Chondrocyte (in vitro differentiated cells): ENCODE results near the gene TEDDM1. TPM values are rescaled to one million over a fixed set of nuclear protein-coding genes. Genes with fewer than 3 reads are reported as not detected.

ENCODE experiments used
- DNase-seq: peaks from one replicate; pipeline ENCODE4 v3.0.0; 2021; ENCODE audit warnings: mixed read lengths, low spot score
- H3K27ac Mint-ChIP-seq: one replicate; pipeline ENCODE4 v1.8.0; 2021; ENCODE audit warnings: mild to moderate bottlenecking, moderate library complexity, mixed read lengths; ENCODE audit not compliant: unreplicated experiment
- H3K27me3 Mint-ChIP-seq: 2 replicates; pipeline ENCODE4 v1.8.0; 2021; ENCODE audit warnings: low read depth, mixed read lengths
- H3K36me3 Mint-ChIP-seq: 2 replicates; pipeline ENCODE4 v1.8.0; 2021; ENCODE audit warnings: low read depth, mixed read lengths
- H3K4me1 Mint-ChIP-seq: 2 replicates; pipeline ENCODE4 v1.8.0; 2021; ENCODE audit warnings: low read depth, mild to moderate bottlenecking, mixed read lengths
- H3K4me3 Mint-ChIP-seq: one replicate; pipeline ENCODE4 v1.8.0; 2021; ENCODE audit warnings: mild to moderate bottlenecking, moderate library complexity, mixed read lengths; ENCODE audit not compliant: unreplicated experiment
- H3K9me3 Mint-ChIP-seq: 2 replicates; pipeline ENCODE4 v1.8.0; 2021; ENCODE audit warnings: low read depth, mixed read lengths
- total RNA-seq: library from RNA; stranded (reverse); gene quantifications from 3 replicates; pipeline ENCODE4 v1.2.1, GENCODE V29; 2021
- TF ChIP-seq, protein P1 (sequence below): fragments of 200-600 bp; sonication (generic); IDR thresholded peaks from 2 replicates; pipeline ENCODE4 v1.5.0; 2021; ENCODE audit warnings: antibody characterized with exemption, mild to moderate bottlenecking, moderate library complexity

Gene TEDDM1
- total RNA-seq, 1 donor from 2014 or later, result not detected

- Mint-ChIP-seq H3K9me3 (no peaks in the 10 kb centered on the region), H3K27me3 (no peaks in the 10 kb centered on the region)
These were observed 11.9 kb downstream of the TEDDM1 start for GRCh38 chr1:182388392-182389134.

DNA sequence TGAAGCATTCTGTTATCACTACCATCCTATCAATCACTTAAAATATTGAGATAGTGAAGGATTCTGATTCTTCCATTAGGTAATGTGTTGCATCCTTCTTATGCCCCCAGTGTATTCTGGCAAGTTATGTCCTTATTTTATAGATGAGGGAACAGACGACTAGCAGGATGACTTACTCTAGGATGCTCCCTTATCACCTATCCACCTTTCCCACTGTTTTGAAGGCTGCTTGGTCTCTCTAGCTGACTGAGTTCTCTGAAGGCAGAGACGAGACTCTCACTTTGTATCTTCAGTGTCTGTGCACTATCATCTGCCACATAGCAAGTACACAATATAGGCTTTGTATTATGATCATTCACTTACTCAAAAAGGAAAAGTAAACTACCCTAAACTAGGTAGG lies 12.9 kb downstream of the TEDDM1 start:
- TF ChIP-seq, protein P1, sequence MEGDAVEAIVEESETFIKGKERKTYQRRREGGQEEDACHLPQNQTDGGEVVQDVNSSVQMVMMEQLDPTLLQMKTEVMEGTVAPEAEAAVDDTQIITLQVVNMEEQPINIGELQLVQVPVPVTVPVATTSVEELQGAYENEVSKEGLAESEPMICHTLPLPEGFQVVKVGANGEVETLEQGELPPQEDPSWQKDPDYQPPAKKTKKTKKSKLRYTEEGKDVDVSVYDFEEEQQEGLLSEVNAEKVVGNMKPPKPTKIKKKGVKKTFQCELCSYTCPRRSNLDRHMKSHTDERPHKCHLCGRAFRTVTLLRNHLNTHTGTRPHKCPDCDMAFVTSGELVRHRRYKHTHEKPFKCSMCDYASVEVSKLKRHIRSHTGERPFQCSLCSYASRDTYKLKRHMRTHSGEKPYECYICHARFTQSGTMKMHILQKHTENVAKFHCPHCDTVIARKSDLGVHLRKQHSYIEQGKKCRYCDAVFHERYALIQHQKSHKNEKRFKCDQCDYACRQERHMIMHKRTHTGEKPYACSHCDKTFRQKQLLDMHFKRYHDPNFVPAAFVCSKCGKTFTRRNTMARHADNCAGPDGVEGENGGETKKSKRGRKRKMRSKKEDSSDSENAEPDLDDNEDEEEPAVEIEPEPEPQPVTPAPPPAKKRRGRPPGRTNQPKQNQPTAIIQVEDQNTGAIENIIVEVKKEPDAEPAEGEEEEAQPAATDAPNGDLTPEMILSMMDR, result no peak
- H3K9me3 Mint-ChIP-seq, result no peaks in the 10 kb centered on the region
- no peaks in the 10 kb centered on the region for H3K27me3 Mint-ChIP-seq
- no peak overlapping the region for H3K4me3 Mint-ChIP-seq
- peaks cover 48% of the 10 kb centered on the region for H3K36me3 Mint-ChIP-seq
- no peak for DNase-seq
- no peak overlapping the region for H3K27ac Mint-ChIP-seq
- H3K4me1 Mint-ChIP-seq, result peaks cover 21% of the 10 kb centered on the region

More at GRCh38 chr1:182388392-182389134, 11.9 kb downstream of the TEDDM1 start:
- no peak for DNase-seq
- TF ChIP-seq, protein P1, result no peak
- Mint-ChIP-seq H3K4me1 (peaks cover 21% of the 10 kb centered on the region), H3K27ac (no peak overlapping the region), H3K4me3 (peak overlapping the region; percentile 99), H3K36me3 (peaks cover 42% of the 10 kb centered on the region)

GRCh38 chr1:182386980-182387379 lies 13.5 kb downstream of the TEDDM1 start:
- no peak overlapping the region for H3K27ac Mint-ChIP-seq
- peaks cover 21% of the 10 kb centered on the region for H3K4me1 Mint-ChIP-seq
- TF ChIP-seq, protein P1, result no peak
- no peak overlapping the region for H3K4me3 Mint-ChIP-seq
- no peak for DNase-seq
- no peaks in the 10 kb centered on the region for H3K9me3 Mint-ChIP-seq
- H3K27me3 Mint-ChIP-seq, result no peaks in the 10 kb centered on the region
- H3K36me3 Mint-ChIP-seq, result peaks cover 53% of the 10 kb centered on the region

- Mint-ChIP-seq H3K4me3 (no peak overlapping the region), H3K27me3 (no peaks in the 10 kb centered on the region), H3K27ac (no peak overlapping the region), H3K4me1 (peaks cover 21% of the 10 kb centered on the region), H3K9me3 (no peaks in the 10 kb centered on the region), H3K36me3 (peaks cover 52% of the 10 kb centered on the region)
- no peak for DNase-seq
- TF ChIP-seq, protein P1, result no peak
These were observed 14.3 kb downstream of the TEDDM1 start for GRCh38 chr1:182385885-182386853.

GRCh38 chr1:182384387-182384960 lies 16.0 kb downstream of the TEDDM1 start:
- H3K36me3 Mint-ChIP-seq, result peaks cover 51% of the 10 kb centered on the region
- DNase-seq, result no peak
- H3K9me3 Mint-ChIP-seq, result no peaks in the 10 kb centered on the region
- H3K4me3 Mint-ChIP-seq, result no peak overlapping the region
- H3K27me3 Mint-ChIP-seq, result no peaks in the 10 kb centered on the region
- peaks cover 12% of the 10 kb centered on the region for H3K4me1 Mint-ChIP-seq
- no peak overlapping the region for H3K27ac Mint-ChIP-seq
- TF ChIP-seq, protein P1, result no peak
